ENCODE measurements around the gene SHH.

- no peak for TF ChIP-seq CTCF (IDR thresholded peaks at IDR 0.05; ENCODE audit: poor library complexity, severe bottlenecking)
- TF ChIP-seq EZH2 (IDR thresholded peaks at IDR 0.05; ENCODE audit: borderline replicate concordance, insufficient read depth, low read length, poor library complexity, severe bottlenecking), result no peak
- no peak for TF ChIP-seq TAF1 (IDR thresholded peaks at IDR 0.05; ENCODE audit: low read depth)
- TF ChIP-seq SMC3 (conservative IDR thresholded peaks at IDR 0.05; ENCODE audit: poor library complexity), result no peak
- TF ChIP-seq RAD21 (conservative IDR thresholded peaks at IDR 0.05), result no peak
- TF ChIP-seq EP300 (conservative IDR thresholded peaks at IDR 0.05; ENCODE audit: poor library complexity, severe bottlenecking), result no peak
- TF ChIP-seq REST (IDR thresholded peaks at IDR 0.05; ENCODE audit: borderline replicate concordance), result no peak
These were observed 47.8 kb downstream of the SHH start for GRCh38 chr7:155764438-155764793.
